GM23338 (cell line): ENCODE measurements around the gene LAMB3. TPM values are rescaled to one million over a fixed set of nuclear protein-coding genes. Genes with fewer than 3 reads are reported as not detected.

Source experiments
- CREB1 ChIP-seq: fragments of 250-450 bp; sonication (Bioruptor Pico); IDR thresholded peaks from 2 replicates; pipeline ENCODE4 v1.5.0; 2020; ENCODE audit warnings: low read depth, mild to moderate bottlenecking, moderate library complexity
- EZH2phosphoT487 ChIP-seq: fragments of 200-600 bp; sonication (generic); IDR thresholded peaks from one replicate; pipeline ENCODE4 v1.8.1; 2018; ENCODE audit warnings: antibody characterized with exemption; ENCODE audit not compliant: unreplicated experiment
- JUNB ChIP-seq: IDR thresholded peaks from one replicate; pipeline ENCODE4 v1.6.1; 2016; ENCODE audit warnings: antibody characterized with exemption; ENCODE audit not compliant: unreplicated experiment
- NANOG ChIP-seq: IDR thresholded peaks from 2 replicates; pipeline ENCODE4 v1.6.1; 2016; ENCODE audit warnings: antibody characterized with exemption, borderline replicate concordance
- REST ChIP-seq: IDR thresholded peaks from one replicate; pipeline ENCODE4 v1.6.1; 2018; ENCODE audit warnings: antibody characterized with exemption; ENCODE audit not compliant: unreplicated experiment
- ZNF462 ChIP-seq: fragments of 250-450 bp; sonication (Bioruptor Pico); IDR thresholded peaks from 2 replicates; pipeline ENCODE4 v1.5.0; 2020; ENCODE audit warnings: mild to moderate bottlenecking, moderate library complexity
- polyA plus RNA-seq: library from polyadenylated mRNA; unstranded; fragments of >200 nt; fragmentation: Nextera tagmentation; extraction: Ambion mirVana; gene quantifications from 2 replicates; pipeline ENCODE4 v1.2.1, GENCODE V29; 2016
- total RNA-seq: library from RNA; depleted of rRNA; stranded (reverse); fragments of >200 nt; shearing (Covaris generic); gene quantifications from 2 replicates; pipeline ENCODE4 v1.2.3, GENCODE V29; 2014

The LAMB3 gene
- total and polyA plus RNA-seq, 2 experiments from 2014 or later: 0.05 to 0.52 TPM

- TF ChIP-seq ZNF462 (CRISPR knock-in tag) (no peak), JUNB (no peak), CREB1 (CRISPR knock-in tag) (no peak), NANOG (no peak), REST (no peak), EZH2phosphoT487 (no peak)
Measured at GRCh38 chr1:209670441-209671082, 18.3 kb upstream of the LAMB3 start (continued).
